ENCODE results near the gene EMP3.
"Not testable (repeated sequence)": the region's sequence is repeated elsewhere in the genome, so short reads cannot be mapped to it uniquely, and the experiment has no call there.

The EMP3 gene

GRCh38 chr19:48325265-48325910 lies at the start of gene EMP3:
Gene EMP3 (plus strand): TSS chr19:48325552. CDS start chr19:48326845, 1,293 bp downstream.
- in situ Hi-C loops (cut with HindIII; ENCODE audit: low sequenced_read_pairs) = loop anchor here (25.0 kb wide), 1 partner anchor 112 kb away; the partner anchor contains the start of gene GRWD1

- in situ Hi-C loops (cut with HindIII; ENCODE audit: low sequenced_read_pairs) = no loop called here
Observed at GRCh38 chr19:48279747-48280146, 45.6 kb upstream of the EMP3 start.

- in situ Hi-C loops (cut with HindIII; ENCODE audit: low sequenced_read_pairs) = no loop called here
Observed at GRCh38 chr19:48283908-48284307, 41.4 kb upstream of the EMP3 start.

GRCh38 chr19:48284896-48285295 lies 40.5 kb upstream of the EMP3 start:
- in situ Hi-C loops (cut with HindIII; ENCODE audit: low sequenced_read_pairs) = no loop called here

GRCh38 chr19:48287748-48288147 lies 37.6 kb upstream of the EMP3 start:
- in situ Hi-C loops (cut with HindIII; ENCODE audit: low sequenced_read_pairs) = no loop called here

GRCh38 chr19:48290401-48290770 lies 35.0 kb upstream of the EMP3 start:
- in situ Hi-C loops (cut with HindIII; ENCODE audit: low sequenced_read_pairs) = no loop called here

- in situ Hi-C loops (cut with HindIII; ENCODE audit: low sequenced_read_pairs) = no loop called here
Observed at GRCh38 chr19:48290771-48291488, 34.4 kb upstream of the EMP3 start.

- in situ Hi-C loops (cut with HindIII; ENCODE audit: low sequenced_read_pairs) = not testable (repeated sequence)
Observed at GRCh38 chr19:48291489-48291815, 33.9 kb upstream of the EMP3 start.

GRCh38 chr19:48292798-48293197 lies 32.6 kb upstream of the EMP3 start:
- in situ Hi-C loops (cut with HindIII; ENCODE audit: low sequenced_read_pairs) = no loop called here

- in situ Hi-C loops (cut with HindIII; ENCODE audit: low sequenced_read_pairs) = no loop called here
Observed at GRCh38 chr19:48295458-48295857, 29.9 kb upstream of the EMP3 start.

- in situ Hi-C loops (cut with HindIII; ENCODE audit: low sequenced_read_pairs) = no loop called here
Observed at GRCh38 chr19:48296963-48297734, 28.2 kb upstream of the EMP3 start.

- in situ Hi-C loops (cut with HindIII; ENCODE audit: low sequenced_read_pairs) = no loop called here
Observed at GRCh38 chr19:48297975-48298374, 27.4 kb upstream of the EMP3 start.

- in situ Hi-C loops (cut with HindIII; ENCODE audit: low sequenced_read_pairs) = no loop called here
Observed at GRCh38 chr19:48301886-48302599, 23.3 kb upstream of the EMP3 start.

GRCh38 chr19:48302600-48302959 lies 22.8 kb upstream of the EMP3 start:
- in situ Hi-C loops (cut with HindIII; ENCODE audit: low sequenced_read_pairs) = no loop called here

- in situ Hi-C loops (cut with HindIII; ENCODE audit: low sequenced_read_pairs) = no loop called here
Observed at GRCh38 chr19:48303367-48303766, 22.0 kb upstream of the EMP3 start.

- in situ Hi-C loops (cut with HindIII; ENCODE audit: low sequenced_read_pairs) = no loop called here
Observed at GRCh38 chr19:48303866-48304265, 21.5 kb upstream of the EMP3 start.

GRCh38 chr19:48308631-48309586 lies 16.4 kb upstream of the EMP3 start:
- in situ Hi-C loops (cut with HindIII; ENCODE audit: low sequenced_read_pairs) = no loop called here

GRCh38 chr19:48309731-48310130 lies 15.6 kb upstream of the EMP3 start:
- in situ Hi-C loops (cut with HindIII; ENCODE audit: low sequenced_read_pairs) = not testable (repeated sequence)

- in situ Hi-C loops (cut with HindIII; ENCODE audit: low sequenced_read_pairs) = no loop called here
Observed at GRCh38 chr19:48310227-48310626, 15.1 kb upstream of the EMP3 start.

GRCh38 chr19:48311384-48311783 lies 14.0 kb upstream of the EMP3 start:
- in situ Hi-C loops (cut with HindIII; ENCODE audit: low sequenced_read_pairs) = no loop called here

All from DLD1 (cell line).